Stimulated activated CD4-positive, alpha-beta T cell treated with anti-CD3 and anti-CD28 coated beads, Interleukin-4, amount 100 ng/mL, for 1 hour (primary cell): ENCODE measurements around the gene SRSF2.
"Not testable (repeated sequence)": the region's sequence is repeated elsewhere in the genome, so short reads cannot be mapped to it uniquely, and the experiment has no call there.

Source experiments
- DNase-seq: peaks from one replicate; pipeline ENCODE4 v3.0.0-alpha.2; 2020

SRSF2 gene

DNA sequence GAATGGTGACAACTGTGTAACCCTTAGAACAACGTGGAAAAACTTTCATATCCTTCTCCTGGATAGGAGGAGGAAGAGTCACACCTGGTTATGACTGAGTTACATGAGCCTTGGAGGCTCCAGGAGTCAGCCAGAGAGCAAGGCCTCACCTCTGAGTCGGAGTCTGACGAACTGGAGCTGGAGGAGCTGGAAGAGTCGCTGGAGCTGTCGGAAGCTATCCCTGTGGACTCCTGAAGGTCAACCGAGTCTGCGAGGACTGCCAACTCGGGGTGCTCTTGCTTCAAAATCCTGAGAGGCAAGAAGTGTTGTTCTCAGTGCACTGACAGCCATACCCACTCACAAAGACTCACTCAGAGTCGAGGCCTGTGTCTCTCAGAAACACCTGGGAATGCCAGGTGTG is 16.9 kb downstream of the SRSF2 start:
- DNase-seq = no peak

DNA sequence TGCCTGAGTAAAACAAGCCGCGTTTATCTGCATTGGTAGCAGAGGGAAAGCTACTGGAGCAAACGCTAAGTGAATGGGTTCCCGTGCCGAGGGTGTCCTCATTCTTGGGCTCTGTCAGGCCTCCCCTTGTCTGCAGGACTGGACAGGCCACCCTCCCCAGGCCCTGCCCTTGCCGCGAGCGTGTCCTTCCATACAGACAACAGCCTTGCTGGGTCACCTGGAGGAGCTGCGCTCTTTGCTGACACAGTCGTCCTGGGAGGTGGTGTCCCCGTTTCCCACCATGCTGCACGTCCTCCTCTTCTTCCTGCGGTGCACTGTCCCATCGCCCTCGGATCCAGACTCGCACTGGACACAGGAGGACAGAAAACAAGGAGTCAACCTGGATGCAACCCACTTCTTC is 18.6 kb downstream of the SRSF2 start:
- no peak for DNase-seq

DNA sequence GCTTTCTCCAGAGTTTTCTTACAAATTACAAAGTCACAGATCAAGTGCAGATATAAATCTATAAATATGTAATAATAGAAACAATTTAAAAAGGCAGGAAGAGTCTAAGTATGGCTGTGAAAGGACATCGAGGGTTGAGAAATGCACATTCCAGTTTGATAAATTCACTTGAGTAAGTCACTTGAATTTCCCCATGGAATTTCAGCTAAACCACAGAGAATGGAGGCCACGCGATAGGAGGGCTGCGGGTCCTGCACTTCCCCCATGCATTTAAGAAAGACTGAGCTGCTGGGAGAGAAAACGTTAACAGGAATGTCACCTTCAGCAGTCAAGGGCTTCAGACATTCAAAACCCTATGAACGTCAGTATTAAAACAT is 20.3 kb downstream of the SRSF2 start:
- DNase-seq = no peak

DNA sequence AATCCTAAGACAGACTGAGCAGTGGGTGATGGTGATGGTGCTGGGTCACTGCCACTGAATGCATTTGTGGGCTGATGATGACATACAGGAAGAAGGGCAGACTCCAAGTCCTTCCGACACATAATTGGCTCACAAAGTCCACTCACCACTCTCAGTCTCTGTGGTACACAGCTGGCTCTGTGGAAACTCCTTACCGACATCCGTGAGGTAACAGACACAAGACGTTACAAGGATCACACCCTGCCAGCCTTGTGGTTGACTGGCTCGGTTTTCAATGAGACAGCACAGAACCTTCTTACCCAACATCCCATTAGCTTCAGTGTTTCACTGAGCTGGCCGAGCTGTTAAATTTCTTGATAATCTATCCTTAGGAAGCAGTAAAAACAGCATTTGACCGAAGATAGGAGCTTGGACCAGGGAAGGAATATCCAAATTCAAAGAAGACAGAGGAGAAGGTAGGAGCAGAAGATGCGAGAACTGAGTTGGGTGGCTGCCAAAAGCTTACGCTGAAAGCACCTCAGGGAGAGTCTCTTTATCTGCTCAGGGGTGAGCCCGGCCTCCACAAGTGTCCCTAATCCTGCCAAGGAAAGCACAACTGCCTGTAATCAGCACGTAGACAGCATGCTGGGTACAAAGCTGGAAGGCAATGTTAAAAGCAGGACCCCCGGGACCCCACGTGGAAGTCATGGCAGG is 20.8 kb downstream of the SRSF2 start:
- DNase-seq = no peak

DNA sequence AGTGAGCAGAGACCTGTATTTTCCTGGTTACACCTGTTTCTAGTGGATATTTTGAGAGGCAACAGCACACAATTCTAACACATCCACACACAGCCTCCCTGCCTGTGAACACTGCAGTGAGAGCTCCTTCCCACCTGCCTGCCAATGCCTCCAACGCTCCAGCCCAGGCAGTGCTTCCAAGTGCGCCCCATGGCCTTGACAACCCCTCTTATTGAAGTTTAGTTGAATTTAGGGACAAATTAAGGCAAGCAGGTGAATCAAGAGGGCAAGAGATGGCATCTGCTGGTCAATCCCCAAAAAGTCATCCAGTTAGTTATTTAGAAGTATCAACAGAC is 21.7 kb downstream of the SRSF2 start:
- DNase-seq = no peak

DNA sequence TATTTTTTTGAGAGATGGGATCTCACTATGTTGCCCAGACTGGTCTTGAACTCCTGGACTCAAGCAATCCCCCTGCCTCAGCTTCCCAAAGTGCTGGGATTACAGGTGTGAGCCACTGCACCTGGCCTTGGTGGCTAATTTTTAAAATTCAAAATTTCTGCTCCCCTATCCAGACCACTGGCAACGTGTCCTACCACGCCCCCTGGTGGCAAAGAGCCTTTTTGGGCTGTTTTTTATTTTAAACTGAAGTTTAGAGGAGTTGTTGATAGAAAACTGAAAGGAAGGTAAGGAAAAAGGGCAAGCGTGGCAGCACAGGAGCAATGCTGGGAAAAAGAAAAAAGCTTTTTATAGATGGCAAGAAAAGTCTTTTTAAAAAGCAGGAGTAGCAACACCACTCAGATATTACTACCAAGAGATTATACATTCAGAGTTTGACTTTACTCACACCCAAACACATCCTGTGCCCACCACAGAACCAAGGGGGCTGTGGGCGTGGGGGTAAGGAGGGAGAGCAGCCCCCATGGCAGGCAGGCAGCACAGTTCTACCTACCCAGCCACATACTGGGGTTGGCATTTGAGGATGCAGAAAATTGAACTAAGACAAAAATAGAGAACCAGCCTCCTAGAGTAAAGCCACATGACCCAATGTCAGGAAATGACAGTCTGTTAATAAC is 22.2 kb downstream of the SRSF2 start:
- DNase-seq = peak; percentile 79

DNA sequence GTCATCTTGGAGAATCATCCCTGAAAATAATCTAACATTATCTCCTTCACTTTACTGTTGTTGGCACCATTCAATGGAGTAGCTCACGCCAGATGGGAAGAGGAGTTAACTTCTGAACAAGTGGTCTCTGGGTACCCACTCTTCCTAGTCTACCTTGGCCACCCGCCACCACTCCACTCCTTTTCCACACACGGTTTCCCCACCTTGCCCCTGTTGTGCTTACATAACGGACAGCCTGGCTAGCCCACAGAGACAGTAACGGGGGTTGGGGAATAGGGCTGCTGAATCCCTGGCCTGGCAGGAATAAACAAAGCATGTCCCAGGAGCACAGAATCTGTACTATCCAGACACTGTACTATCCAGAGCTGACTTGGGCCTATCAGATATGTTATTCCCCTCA is 22.8 kb downstream of the SRSF2 start:
- no peak for DNase-seq

DNA sequence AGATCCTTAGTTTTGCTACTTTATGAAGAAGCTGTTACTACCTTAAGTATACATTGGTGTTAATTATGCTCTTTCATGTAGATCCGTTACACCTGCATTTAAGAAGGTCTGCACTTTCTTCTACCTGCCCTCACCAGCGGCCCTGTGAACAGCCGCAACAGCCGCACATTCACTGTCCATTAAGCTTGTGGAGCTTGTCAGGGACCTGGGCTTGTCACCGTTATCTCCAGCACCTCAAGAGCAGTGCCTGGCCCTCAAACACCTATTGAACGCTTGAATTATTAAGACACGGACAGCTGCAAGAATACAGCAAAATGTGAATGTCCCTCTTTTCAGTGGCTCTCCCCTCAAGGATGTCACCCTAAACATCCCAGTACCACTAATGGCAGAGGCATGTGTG is 23.4 kb downstream of the SRSF2 start:
- no peak for DNase-seq

DNA sequence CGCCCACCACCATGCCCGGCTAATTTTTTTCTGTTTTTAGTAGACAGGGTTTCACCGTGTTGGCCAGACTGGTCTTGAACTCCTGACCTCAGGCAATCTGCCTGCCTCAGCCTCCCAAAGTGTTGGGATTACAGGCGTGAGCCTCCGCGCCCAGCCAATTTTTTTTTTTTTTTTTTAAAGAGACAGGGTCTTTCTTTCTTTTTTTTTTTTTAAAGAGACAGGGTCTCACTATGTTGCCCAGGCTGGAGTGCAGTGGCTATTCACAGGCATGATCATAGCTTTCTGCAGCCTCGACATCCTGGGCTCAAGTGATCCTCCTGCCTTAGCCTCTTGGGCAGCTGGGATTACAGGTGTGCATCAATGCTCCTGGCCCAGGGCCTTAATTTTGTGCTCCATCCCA is 24.8 kb downstream of the SRSF2 start:
- DNase-seq = not testable (repeated sequence)

DNA sequence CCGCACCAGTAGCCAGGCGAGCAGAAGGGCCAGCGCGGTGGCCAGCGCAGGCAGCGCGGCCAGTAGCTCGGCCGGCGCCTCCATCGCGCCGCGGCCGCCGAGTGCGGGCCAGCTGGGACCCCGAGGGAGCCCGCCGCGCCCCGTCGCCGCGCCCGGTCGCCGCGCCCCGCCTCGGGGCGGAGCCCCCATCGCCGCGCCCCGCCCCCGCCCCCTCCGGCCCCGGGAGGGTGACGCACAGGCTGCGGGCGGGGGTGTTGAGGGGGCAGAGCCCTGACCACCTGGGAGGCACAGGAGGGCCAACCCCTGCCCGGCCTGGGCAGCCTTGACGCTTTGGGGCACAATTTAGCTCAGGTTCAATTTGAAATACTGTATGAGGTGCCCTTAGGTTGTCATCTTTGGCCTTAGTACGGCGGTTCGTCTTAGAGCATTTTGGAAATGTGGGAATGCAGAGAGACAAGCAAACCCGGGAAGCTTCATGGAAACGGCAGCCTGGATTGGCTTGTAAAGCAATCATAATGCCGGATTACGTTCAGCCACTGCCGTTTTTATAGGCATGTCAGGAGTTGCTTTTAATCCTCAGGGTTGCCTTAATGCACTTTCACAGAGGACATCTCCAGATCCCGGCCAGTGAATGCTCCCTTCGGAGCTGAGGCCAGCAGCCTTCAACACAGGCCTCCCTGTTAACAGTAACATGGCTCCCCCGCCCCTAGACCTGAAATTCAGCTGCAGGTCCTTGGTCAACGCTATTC is 26.1 kb downstream of the SRSF2 start, which contains the start of gene MXRA7:
Gene MXRA7 (minus strand): TSS at position 103 of the 749 bp plus-strand sequence. CDS start 19 bp downstream, at position 84.
- peak; percentile 54 for DNase-seq

DNA sequence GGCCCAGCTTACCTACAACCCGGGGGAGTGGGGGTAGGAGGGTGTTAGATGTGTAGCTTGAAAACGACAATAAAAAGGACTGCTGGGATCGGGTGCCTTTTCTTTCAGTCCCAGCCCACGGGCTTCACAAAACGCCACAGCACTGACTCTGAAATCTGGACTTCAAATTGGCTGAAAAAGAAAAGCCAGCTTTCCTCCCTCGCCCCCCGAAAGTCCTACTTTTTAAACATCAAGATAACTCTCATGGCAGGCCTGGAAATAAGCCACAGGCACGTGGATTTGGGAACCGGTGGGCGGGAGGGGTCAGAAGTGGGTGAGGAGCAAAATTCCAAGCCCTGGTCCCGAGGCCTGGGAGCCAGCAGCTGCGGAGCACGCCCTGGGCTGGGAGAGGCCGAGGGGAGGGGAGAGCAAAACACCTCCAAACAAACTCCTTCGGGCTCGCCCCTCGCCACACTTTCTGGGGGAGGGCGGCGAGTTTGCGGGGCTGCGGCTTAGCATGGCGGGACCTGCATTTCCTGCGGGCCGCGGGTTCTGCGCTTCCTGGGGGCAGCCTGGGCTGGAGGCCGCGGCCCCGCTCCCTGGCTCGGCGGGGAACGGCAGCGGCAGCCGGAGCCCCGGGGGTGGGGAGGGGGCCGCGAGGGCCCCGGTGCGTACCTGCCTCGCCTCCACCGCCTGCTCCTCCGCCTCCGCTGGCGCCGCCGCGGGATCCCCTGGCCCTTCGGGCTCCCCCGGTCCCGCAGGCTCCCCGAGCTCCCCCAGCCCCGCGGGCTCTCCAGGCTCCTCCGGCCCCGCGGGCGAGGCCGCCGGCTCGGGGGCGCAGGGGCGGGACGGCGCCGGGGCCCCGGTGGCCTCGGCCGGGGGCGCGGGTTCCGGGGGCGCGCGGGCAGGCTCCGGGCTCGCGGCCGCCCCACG is 26.9 kb downstream of the SRSF2 start:
- not testable (repeated sequence) for DNase-seq

DNA sequence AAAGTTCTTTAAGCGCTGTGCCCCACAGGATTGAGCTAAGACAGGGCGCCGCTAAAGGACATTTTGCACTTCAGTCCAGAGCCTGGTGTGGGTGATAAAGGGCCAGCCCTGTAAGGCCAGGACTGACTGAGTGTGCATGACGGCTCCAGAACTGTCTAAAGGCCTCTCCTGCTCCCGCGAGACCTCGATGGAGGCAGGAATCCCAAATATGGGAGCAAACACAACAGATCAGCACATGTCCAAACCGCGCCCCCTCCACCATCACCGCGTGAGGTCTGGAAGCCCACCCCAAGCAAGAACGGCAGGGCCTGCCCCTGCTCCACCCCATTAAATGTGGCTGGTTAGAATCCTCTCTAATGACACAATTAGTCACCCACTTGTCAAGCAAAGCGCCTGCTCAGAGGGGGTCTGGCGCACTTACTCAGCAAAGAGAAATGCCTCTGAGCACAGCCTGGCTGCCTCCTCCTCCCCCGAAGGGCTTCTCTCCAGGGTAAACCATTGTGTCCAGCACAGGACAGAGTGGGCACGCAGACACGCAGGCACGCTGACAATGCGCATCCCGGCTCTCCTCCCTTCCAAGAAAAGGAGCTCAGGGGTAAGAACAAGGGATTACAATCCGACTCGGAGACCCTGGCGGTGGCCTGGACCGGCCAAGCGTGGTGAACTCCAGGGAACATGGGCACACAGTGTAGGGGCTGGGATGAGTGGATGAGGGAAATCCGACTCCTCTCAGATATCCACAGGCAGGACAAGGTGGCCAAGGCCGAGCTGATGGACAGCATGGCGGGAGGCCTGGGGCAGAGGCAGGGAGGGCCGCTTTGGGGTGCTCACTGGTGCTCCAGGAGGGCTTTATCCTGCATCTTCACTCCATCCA is 27.8 kb downstream of the SRSF2 start:
- DNase-seq = no peak

DNA sequence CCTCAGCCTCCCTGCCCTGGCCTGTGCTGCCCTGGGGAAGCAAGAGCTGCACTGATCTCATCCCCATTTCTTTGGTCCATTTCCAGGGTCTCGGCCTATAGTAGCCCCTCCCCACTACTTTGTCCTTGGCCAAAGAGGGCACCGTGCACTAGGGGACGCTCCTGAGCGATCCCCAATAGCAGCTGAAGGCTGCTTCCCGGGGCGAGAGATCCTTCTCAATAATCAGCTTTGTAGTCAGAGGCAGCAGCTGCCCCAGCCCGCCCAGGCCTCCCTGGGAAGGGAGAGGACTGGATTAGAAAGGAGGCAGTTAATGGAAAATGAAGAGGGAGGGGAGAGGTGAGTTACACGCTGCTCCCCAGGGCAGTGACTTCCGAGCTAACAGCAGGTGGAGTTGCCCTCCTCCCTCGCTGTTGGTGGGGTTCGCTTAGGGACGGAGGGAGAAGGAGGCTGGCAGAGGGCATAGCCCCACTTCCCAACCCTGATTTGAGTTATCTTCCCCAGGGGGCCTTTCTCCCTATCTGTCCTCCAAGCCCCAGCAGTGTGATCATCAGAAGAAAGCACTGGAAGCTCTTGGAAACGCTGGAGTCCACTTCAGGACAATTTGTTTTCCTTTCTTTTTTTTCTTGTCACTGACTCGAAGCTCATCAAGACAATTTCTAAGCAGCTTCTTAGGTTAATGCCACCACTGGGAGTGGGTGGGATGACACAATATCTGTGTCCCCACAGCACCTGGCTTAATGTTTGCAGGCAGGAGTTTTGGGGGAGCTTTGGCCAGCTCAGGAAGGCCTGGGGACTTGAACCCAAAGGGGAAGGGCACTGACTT is 28.9 kb downstream of the SRSF2 start:
- no peak for DNase-seq

DNA sequence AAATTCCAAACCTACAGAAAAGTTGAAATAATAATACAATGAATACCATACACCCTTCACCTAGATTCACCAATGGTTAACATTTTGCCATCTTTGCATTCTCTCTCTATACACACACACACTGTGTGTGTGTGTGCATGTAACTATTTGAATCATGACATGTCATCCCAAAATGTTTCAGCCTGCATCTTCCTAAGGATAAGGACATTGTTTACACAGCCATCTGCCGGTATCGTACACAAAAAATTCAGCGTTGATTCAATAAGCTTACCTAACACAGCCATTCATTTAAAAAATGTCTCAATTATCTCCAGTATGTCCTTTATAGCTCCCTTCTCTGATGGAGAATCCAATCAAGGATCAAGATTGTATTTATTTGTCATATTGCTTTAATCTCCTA is 30.3 kb downstream of the SRSF2 start:
- DNase-seq = no peak

DNA sequence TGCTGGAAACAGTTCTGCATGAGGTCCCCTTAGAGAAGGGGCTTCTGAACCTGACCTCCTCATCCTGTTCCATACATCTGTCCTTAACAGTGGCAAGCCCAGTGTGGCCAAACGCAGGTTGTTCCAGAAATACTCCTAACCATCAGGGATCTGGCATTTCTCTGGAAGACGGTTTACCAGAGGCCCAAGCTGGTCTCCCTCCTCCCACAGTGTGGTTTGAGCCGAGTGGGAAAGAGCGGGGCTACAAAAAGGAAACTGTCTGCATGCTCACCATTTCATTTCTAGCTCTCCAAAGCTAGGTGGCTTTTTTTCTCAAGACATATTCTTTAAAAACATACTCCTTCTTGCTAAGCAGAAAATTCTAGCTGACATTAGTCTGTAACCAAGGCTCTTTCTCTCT is 32.3 kb downstream of the SRSF2 start:
- no peak for DNase-seq

DNA sequence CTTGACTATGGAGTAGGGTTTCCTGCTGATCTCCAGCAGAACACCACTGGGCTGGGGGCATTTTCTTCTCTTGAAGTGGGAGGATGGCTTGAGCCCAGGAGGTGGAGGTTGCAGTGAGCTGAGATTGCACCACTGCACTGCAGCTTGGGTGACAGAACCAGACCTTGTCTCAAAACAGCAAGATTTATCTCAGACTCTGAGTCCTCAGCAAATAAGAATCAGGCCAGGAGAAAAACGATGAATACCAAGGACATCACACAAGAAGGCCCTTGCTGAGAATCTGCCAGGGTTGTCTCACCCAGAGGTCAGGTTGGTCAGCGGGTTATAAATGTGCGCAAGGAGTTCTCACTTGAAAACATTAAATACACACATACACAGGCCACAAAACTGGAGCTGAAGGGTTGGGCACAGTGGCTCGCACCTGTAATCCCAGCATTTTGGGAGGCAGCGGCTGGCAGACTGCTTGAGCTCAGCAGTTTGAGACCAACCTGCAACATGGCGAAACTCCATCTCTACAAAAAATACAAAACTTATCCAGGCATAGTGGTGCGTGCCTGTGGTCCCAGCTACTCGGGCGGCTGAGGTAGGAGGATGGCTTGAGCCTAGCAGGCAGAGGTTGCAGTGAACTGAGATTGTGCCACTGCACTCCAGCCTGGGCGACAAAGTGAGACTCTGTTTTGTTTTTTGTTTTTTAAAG is 34.0 kb downstream of the SRSF2 start:
- no peak for DNase-seq

DNA sequence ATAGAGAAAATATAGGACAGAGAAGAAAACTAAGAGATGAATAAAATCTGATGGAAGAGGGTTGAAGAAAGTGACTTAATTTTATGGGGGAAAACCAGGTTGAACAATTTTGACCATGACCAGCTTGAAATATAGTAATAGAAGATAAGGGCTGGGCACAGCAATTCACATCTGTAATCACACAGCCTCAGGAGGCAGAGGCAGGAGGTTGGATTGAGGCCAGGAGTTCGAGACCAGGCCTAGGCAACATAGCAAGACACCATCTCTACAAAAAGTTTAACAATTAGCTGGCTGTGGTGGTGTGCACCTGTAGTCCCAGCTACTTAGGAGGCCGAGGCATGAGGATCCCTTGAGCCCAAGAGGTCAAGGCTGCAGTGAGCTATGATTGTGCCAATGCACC is 35.1 kb downstream of the SRSF2 start:
- DNase-seq = no peak

DNA sequence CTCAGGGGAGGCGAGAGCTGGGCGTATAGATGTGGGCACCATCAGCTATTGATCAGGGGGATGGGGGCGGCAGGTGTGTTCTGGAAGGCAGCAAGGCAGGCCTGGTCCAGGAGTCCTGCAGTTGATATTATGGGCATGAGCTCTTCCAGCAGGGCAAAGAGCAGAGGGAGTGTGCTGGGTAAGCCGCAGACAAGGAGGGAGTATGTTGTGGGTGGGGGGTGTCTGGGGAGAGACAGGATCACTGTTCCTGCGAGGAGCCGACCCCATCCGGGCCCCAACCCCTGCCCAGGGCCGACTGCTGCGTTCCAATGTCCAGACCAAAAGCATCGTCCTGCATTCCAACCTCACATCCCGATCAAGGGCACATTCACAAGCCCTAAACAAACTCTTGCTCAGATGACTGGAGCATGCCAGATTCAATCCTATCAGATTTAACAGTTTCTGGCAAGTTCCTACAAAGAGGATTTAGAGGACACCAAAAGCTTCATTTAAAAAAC is 35.6 kb downstream of the SRSF2 start:
- no peak for DNase-seq

DNA sequence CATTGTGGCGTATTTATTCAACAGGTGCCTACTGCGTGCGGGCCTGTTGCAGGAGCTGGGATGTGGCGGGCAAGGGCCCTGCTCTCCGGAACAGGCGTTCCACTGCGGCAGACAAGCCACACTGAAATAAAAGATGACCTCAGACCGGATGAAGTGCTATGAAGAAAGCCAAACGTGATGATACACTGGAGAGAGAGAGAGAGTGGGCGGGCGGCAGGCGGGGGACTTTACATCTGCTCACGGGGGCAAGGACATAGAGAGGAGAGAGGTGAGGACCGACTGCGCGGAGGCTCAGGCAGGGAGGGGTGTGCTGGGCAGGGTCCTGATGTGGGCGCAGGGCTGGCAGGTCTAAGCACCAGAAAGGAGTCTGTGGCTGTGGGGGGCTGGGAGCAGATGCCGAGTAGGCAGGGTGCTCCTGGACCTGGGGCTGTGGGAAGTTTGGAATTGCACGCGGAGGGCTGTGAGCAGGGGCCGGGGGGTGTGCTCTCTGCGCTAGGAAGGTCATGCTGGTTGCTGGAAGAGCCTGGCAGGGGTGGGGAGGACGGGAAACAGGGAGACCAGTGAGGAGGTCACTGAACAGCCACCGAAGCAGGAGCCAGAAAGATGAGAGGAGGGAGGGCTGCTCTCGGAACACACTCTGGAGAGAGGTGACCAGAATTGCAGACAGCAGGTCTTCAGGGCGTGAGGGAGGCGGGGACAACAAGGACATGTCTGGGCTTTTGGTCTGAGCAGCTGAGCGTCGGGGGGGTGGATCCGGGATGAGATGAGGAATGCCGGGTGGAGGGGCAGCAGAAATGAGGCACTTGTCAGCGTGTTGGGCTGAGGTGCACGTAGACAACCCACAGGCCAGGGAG is 36.3 kb downstream of the SRSF2 start:
- DNase-seq = no peak
